ENCODE data around the gene CCT7.

Gene CCT7

DNA sequence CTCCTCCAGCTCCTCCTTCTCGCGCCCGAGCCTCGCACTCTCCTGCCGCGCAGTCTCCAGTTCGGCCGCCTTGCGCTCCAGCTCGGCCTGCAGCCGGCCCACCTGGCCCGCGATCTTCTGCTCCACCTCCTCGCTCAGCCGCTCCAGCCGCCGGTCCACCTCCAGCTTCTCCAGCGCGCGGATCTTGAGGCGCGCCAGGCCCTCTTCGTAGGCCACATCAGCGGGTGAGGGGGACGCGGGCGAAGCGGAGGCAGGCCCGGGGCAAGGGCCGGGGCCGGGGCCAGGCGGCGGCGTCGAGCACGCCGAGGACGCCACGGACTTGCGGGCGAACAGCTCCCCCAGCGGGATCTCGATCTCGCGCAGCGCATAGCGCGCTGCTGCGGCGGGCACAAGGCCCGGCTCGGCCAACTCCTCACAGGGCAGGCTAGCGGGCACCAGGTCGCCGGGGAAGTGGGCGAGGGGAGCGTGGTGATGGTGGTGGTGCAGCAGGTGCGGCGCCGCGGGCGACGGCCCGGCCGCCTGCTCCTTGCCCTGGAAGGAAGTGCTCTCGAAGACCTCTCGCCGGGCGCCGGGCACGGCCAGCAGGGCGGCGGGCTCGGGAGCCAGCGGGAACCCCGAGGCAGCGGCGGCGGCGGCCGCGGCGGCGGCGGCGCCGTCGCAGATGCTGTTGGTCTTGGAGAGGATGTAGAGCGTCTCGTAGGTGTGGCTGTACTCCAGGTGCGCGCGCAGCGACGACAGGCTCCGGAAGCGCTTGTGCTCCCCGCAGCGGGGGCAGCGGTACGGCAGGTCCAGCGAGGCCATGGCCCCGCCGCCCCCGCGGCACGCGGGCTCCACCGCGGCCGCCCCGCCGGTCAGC is 35.0 kb downstream of the CCT7 start:
- H3K27ac Mint-ChIP-seq: no peak overlapping the region
- H3K4me3 Mint-ChIP-seq: peak overlapping the region; percentile 17 to 27
- no peaks in the 10 kb centered on the region for H3K9me3 Mint-ChIP-seq
- H3K4me1 Mint-ChIP-seq: peaks cover 20% of the 10 kb centered on the region
- ATAC-seq (peak; percentile 92), DNase-seq (peak; percentile 63 to 72)
- H3K27me3 Mint-ChIP-seq: no peaks in the 10 kb centered on the region

- no peak for ATAC-seq
- peaks cover 20% of the 10 kb centered on the region for H3K4me1 Mint-ChIP-seq
- peak overlapping the region; percentile 2 to 52 for H3K27ac Mint-ChIP-seq
- H3K9me3 Mint-ChIP-seq: no peaks in the 10 kb centered on the region
- DNase-seq: no peak
- H3K27me3 Mint-ChIP-seq: no peaks in the 10 kb centered on the region
- H3K4me3 Mint-ChIP-seq: peak overlapping the region; percentile 68 to 73
Measured at GRCh38 chr2:73269686-73270465, 35.8 kb downstream of the CCT7 start.

DNA sequence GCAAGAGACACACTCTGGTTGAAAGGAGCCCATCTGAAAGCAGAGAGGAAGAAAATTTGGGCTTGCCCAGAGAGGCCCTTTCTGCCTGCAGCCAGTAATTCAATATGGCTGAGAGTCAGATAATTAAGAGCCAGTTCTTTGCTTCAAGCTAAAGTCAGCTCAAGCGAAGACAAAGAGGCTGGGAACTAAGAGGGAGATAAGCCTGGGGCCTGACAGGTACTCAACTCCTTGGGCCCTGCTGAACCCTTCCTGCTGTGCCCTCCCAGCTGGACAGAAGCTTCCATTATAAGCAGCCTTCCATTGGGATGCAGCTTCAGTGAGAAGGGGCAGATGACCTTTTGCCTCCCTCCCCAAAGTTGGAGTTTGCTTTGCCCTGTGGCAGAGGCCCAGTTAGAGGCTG is 38.2 kb downstream of the CCT7 start:
- ATAC-seq (no peak), DNase-seq (no peak)
- no peak overlapping the region for H3K27ac Mint-ChIP-seq
- H3K9me3 Mint-ChIP-seq: no peaks in the 10 kb centered on the region
- H3K4me1 Mint-ChIP-seq: peaks cover 14% of the 10 kb centered on the region
- H3K27me3 Mint-ChIP-seq: no peaks in the 10 kb centered on the region
- H3K4me3 Mint-ChIP-seq: no peak overlapping the region

DNA sequence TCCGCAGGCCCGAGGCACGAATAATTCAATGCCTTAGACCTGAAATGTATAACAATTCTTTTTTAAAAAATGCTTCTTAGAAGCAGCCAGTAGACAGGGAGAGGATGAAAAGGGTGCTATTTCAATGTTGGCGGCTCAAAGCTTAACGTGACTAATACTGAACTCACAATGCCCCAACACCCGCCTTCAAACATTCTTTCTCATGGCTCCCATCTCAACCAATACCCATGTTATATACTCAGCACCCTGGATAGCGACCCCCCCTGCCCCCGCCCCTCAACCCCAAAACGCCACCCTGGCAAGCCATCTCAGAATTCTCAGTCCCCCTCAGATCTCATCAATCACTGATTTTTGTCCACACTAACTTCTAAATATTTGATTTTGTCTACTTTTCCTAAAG is 45.7 kb downstream of the CCT7 start:
- H3K4me3 Mint-ChIP-seq: no peak overlapping the region

DNA sequence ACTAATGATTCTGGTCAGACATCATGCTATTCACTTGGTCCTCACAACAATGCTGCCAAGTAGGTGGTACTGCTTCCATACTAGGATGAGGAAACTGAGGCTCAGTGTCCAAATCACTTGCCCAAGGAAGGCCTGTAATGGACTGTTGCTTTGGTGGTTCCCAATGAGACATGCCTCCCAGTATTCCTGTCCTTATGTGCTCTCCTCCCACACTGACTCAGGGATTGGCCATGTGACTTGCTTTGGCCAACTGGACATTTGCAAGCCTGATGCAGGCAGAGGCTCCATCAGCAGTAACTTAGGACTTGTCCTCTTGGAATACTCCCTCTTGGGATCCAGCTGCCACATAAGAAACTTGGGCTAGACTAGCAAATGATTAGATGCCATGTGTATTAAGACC is 47.1 kb downstream of the CCT7 start:
- no peak overlapping the region for H3K27ac Mint-ChIP-seq
- no peaks in the 10 kb centered on the region for H3K9me3 Mint-ChIP-seq
- no peaks in the 10 kb centered on the region for H3K27me3 Mint-ChIP-seq
- H3K4me3 Mint-ChIP-seq: no peak overlapping the region
- no peak for ATAC-seq
- peaks cover 44% of the 10 kb centered on the region for H3K4me1 Mint-ChIP-seq
- no peak for DNase-seq

More for the DNA sequence above, 45.7 kb downstream of the CCT7 start:
- no peak overlapping the region for H3K27ac Mint-ChIP-seq
- H3K4me1 Mint-ChIP-seq: peaks cover 32% of the 10 kb centered on the region
- H3K27me3 Mint-ChIP-seq: no peaks in the 10 kb centered on the region
- no peak for DNase-seq
- H3K9me3 Mint-ChIP-seq: no peaks in the 10 kb centered on the region
- no peak for ATAC-seq

DNA sequence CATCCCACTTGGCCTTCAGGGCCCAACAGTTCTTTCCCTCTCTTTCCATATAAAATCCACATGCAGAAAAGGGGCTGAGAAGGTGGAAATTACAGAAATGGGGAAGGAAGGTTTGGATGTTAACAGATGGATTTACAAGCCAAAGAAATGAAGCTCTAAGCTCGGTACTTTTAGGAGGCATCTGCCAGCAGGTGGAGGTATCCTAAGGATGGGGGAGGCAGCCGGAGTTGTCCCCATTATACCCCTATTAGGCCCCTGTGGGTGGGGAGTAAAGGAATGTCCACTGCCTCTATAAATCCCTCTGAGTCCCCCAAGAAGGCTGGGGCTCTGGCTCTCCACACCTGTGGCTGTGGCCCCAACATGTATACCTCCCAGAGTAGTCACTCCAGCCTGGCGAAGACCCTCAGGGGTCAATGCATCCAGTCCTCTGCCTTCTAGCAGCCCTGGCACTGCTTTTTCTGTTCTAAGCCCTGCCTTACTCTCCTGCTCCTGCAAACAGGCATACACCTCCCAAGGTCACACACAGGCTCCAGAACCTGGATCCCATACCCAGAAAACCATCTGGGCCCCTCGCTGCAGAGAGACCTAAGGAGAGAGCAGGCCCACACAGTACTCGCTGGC is 48.9 kb downstream of the CCT7 start:
- DNase-seq: no peak
- Mint-ChIP-seq H3K4me3 (peak overlapping the region; percentile 75 to 76), H3K9me3 (no peaks in the 10 kb centered on the region), H3K27ac (peak overlapping the region; percentile 10 to 17), H3K27me3 (peaks cover 2% of the 10 kb centered on the region), H3K4me1 (peaks cover 44% of the 10 kb centered on the region)
- ATAC-seq: no peak

GRCh38 chr2:73283545-73284295 is 49.6 kb downstream of the CCT7 start:
- peak overlapping the region; percentile 75 to 76 for H3K4me3 Mint-ChIP-seq
- peak; percentile 41 for ATAC-seq
- peak overlapping the region; percentile 10 to 17 for H3K27ac Mint-ChIP-seq
- H3K9me3 Mint-ChIP-seq: no peaks in the 10 kb centered on the region
- peak in 1 of 2 donors; percentile 34 for DNase-seq
- H3K27me3 Mint-ChIP-seq: peaks cover 9% of the 10 kb centered on the region
- H3K4me1 Mint-ChIP-seq: peaks cover 39% of the 10 kb centered on the region

GRCh38 chr2:73284296-73285158 is 50.4 kb downstream of the CCT7 start, which contains the start of gene FBXO41:
FBXO41 (minus strand) TSS chr2:73284478; CDS start chr2:73269630, 14,848 bp downstream.
- Mint-ChIP-seq H3K9me3 (no peaks in the 10 kb centered on the region), H3K27me3 (peaks cover 17% of the 10 kb centered on the region), H3K4me3 (peak within 1 kb of the TSS; percentile 75 to 76), H3K4me1 (peaks cover 33% of the 10 kb centered on the region), H3K27ac (peak within 1 kb of the TSS; percentile 71 to 87)
- DNase-seq (peak; percentile 74 to 81), ATAC-seq (peak; percentile 87)

DNA sequence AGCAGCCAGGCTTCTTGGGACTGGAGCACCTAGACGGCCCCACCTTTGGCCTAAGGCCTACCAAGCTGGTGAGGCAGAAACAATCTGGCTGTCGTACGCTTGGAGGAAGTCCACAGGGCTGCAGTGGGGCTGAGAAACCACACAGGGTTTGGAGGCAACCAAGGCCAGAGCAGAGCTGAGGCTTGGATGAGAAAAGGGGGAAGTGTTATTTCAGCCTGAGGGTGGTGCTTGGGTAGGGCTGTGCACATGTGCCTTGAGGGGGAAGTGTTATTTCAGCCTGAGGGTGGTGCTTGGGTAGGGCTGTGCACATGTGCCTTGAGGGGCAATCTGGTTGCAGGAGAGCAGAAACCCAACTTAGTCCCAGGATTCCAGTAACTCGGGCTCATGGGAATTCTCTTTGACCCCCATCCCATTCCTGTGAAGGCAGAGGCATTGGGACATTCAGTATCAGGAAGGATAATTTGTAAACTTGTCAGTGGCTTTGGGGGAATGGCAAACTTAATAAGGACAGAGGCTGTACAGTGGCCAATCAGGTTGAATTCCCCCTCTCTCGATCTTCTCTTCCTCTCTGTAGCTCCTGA is 51.1 kb downstream of the CCT7 start:
- peak overlapping the region; percentile 67 to 76 for H3K4me3 Mint-ChIP-seq
- peaks cover 24% of the 10 kb centered on the region for H3K27me3 Mint-ChIP-seq
- H3K9me3 Mint-ChIP-seq: no peaks in the 10 kb centered on the region
- DNase-seq (peak in 1 of 2 donors; percentile 59), ATAC-seq (peak; percentile 66)
- peaks cover 32% of the 10 kb centered on the region for H3K4me1 Mint-ChIP-seq
- peak overlapping the region in 1 of 2 donors; percentile 87 for H3K27ac Mint-ChIP-seq

- Mint-ChIP-seq H3K27ac (no peak overlapping the region), H3K27me3 (peaks cover 33% of the 10 kb centered on the region), H3K4me3 (no peak overlapping the region), H3K4me1 (peaks cover 32% of the 10 kb centered on the region), H3K9me3 (no peaks in the 10 kb centered on the region)
- DNase-seq (no peak), ATAC-seq (no peak)
Measured at GRCh38 chr2:73286134-73286655, 52.1 kb downstream of the CCT7 start.

GRCh38 chr2:73289304-73289703 is 55.2 kb downstream of the CCT7 start:
- H3K4me1 Mint-ChIP-seq: peaks cover 38% of the 10 kb centered on the region
- no peak overlapping the region for H3K27ac Mint-ChIP-seq
- DNase-seq: no peak
- H3K27me3 Mint-ChIP-seq: peaks cover 56% of the 10 kb centered on the region
- no peak for ATAC-seq
- H3K9me3 Mint-ChIP-seq: no peaks in the 10 kb centered on the region
- H3K4me3 Mint-ChIP-seq: no peak overlapping the region

DNA sequence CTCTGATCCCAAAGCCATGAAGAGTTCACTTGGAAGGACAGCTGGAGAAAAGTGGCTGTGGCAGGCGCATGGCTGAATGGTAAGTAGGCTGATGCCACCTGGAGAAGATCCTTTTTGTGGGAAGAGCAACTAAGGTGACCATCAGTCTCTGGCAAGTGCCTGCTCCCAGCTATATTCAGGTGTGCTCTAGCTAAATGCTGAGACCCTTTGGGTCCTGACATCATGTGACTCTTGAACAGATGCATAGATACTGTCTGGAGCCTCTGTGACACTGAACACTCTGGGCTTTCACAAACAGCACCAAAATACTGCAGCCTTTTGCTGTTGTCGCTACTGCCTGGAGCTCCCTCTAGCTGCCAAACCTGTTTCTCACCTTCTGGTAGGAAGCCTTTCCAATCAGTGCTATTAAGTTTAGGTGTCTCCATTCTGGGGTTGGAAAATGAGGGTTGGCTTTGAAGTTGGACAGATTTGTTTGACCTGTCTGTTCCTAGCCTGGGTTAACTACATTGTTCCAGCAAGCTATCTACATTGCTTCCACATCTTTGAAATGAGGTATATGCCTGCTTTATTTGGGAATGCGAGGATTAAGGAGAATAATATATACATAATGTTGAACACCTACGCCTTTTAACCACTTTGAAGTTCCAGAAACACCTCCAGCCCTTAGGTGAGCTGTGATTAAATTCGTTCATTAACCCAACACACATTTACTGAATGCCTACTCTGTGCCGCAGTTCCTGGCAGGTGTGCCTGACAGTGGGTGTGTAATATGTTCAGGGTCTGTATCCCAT is 56.1 kb downstream of the CCT7 start:
- H3K4me3 Mint-ChIP-seq: peak overlapping the region; percentile 5 to 74
- H3K4me1 Mint-ChIP-seq: peaks cover 34% of the 10 kb centered on the region
- H3K27ac Mint-ChIP-seq: no peak overlapping the region
- peak; percentile 37 to 60 for DNase-seq
- ATAC-seq: no peak
- no peaks in the 10 kb centered on the region for H3K9me3 Mint-ChIP-seq
- peaks cover 65% of the 10 kb centered on the region for H3K27me3 Mint-ChIP-seq

DNA sequence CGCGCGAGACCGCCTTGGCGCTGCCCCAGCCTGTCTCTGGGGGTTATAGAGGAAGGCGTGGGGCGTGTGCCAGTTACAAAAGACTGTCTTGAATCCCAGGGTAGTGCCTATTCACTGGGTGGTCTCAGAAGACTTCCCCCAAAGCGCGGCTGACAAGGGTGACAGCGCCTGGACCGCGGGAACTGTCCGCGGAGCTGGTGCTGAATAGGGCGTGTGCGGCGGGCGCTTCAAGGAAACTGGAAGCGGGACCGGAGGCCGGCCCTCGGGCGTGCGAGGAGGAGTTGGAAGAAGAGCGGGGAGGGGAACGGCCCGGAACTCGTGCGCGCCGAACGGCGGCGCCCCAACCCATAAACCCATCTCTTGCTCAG is 57.0 kb downstream of the CCT7 start:
- H3K9me3 Mint-ChIP-seq: no peaks in the 10 kb centered on the region
- peaks cover 26% of the 10 kb centered on the region for H3K4me1 Mint-ChIP-seq
- peak overlapping the region; percentile 74 for H3K4me3 Mint-ChIP-seq
- ATAC-seq: peak; percentile 11
- H3K27me3 Mint-ChIP-seq: peaks cover 73% of the 10 kb centered on the region
- peak; percentile 53 to 54 for DNase-seq
- H3K27ac Mint-ChIP-seq: no peak overlapping the region
